Measurements from ENCODE around the gene IFI44.

IFI44 gene

DNA sequence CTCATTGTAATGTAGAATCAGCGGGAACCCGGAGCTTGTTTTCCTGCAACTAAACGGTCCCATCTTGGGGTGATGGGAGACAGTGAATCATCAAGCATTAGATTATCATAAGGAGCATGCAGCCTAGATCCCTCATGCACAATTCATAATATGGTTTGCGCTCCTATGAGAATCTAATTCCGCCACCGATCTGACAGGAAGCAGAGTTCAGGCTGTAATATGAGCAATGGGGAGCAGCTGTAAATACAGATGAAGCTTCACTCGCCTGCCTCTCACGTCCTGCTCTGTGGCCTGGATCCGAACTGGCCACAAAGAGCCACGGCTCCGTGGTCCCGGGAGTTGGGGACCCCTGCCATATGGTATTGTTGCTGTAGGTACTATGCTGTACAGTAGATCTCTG is 1.6 kb downstream of the IFI44 start:
- no peak for DNase-seq

DNA sequence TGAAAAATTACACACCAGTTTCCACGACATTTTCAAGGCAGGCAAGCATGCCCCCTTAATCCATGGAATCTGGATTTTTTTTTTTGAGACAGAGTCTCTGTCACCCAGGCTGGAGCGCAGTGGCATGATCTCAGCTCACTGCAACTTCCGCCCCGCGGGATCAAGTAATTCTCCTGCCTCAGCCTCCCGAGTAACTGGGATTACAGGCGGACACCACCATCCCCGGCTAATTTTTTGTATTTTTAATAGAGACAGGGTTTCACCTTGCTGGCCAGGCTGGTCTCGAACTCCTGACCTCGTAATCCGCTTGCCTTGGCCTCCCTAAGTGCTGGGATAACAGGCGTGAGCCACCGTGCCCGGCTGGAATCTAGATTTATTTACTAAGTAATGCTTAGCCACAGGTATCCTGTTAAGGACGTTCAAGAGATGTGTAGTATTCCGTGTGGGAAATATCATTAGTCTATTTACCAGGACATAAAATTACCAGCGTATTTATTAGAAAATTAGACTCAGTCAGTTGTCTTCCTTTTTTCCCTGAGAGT is 2.5 kb downstream of the IFI44 start:
- no peak for DNase-seq

DNA sequence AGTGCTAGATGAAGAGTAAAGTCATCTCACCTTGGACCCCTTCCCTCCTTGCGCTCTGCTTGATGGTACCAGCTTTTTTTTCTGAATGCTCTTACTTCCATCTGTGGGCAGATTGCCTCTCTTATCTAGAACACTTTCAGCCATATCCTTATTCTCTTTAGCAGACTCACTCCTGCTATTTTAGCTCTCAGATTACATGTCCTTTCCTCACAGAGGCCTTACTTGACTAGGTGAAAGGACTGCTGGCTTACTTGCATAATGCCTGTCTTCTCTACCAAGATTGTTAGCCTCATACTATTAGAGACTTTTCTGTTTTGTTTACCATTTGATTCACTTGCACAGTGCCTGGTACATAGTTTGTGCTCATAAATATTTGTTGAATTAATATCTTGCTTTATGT is 9.3 kb downstream of the IFI44 start:
- DNase-seq: no peak

DNA sequence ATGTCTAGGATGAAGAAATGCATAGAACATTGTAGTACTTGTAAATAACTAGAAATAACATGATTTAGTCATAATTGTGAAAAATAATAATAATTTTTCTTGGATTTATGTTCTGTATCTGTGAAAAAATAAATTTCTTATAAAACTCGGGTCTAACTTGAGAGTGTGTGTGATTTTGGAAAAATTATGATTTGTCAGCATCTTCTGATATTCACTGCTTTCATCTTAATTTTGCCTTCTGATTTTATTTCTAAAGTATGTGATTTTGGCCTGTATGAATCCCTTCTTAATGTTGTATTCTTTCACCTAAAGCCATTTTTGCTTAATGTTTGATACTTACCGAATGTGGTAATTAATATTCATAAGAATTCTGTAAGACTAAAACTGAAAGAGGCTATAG is 14.3 kb downstream of the IFI44 start:
- DNase-seq: no peak

DNA sequence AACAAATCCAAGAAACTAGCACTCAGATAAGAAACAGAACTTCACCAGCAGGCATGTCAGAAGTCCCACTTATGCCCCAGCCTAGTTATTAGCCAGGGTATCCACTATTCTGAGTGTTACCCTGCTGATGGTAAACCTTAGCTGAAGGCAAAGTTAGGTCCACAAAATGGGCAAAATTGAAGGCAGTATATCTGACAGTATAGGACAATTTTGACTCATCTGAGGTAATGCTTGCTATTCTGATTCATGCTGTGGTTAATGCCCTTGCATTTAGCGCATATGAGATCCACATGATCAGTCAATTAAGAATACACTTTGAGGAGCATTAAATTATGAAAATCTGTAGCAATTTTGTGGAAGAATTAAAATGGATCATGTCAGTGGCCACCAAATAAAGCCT is 15.1 kb downstream of the IFI44 start:
- DNase-seq: no peak

DNA sequence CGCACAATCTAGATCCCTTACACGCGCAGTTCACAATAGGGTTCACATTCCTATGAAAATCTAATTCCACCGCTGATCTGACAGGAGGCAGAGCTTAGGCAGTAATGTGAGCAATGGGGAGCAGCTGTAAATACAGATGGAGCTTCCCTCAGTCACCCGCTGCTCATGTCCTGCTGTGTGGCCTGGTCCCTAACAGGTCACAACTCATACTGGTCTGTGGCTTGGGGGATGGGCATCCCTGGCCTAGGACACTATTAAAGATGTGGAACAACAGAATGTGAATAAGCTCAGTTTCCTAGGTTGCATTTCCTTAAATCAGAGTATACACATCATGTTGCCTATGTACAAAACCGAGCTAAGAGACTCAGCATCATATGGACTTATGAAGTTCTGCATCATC is 16.2 kb downstream of the IFI44 start:
- DNase-seq: no peak

DNA sequence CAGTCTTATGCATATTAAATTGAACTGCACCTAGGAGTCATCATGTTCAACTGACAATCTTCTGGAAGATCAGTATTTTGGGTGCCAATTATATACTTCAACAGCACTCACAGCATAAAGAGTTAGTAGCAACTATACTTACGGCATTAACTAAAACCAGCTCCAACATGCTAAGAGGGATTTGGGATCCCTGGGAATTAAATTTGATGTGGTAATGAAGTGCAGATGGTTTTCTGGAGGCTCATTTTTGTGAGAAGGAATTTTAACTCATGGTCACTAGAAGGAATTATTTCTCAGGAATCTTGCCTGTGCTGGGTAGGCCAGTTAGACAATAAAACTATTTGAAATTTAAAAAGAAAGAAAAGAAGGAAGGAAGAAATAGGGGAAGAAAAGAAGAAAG is 18.3 kb downstream of the IFI44 start:
- DNase-seq: no peak

DNA sequence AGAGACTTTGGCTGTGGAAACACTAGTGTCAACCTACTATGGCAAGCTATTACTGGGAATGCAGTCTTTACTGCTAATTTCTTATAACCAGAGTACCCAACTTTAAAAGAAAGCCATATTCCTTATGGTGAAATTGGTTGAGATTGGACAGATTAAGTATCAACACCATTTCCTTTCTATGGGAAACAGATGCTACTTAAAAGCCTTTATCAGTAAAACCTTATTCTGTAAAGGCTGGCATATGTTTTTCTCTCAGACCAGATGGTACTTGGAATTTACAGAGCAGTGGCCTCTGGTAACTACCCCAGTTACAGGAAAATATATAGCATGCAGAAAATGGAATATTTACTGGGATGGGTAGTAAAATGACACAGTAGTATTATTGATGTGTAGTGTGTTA is 18.8 kb downstream of the IFI44 start:
- DNase-seq: no peak

DNA sequence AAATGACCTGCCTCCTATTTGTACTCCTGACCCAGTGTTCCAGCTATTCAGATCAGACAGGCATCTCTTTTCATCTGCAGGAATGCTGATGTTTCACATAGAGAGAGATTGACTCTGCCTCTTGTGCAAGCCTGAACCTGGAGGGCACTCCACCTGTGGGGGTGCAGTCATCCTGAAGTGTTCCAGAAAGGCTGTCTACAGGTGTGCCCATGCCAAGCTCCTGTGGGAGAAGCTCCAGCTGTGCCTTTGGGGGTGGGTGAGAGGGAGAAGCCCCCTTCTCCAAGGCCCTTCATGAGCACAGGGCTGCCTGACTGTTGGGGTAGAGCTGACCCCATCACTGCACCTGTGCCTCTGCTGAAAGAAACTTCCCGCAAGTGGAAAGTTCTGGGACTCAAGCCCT is 22.8 kb downstream of the IFI44 start:
- DNase-seq: no peak

DNA sequence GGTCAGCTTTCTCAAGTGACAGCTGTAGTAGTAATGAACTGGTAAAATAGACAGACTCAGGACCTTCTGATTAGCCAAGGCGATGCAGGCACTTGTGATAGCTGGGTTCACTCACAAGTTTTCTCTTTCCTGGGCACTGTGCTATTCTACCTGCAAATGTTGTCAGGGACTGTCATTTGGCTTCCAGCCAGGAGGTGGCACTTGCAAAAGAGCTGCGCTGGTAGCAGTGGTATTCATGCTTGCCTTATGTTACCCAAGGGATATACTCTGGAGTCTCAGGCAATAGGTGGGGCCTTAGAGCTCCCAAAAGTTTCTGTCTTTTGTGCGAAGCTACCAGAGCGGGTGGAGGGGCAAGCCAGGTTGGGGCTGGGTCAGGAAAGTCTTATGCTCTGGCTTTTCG is 23.5 kb downstream of the IFI44 start:
- no peak for DNase-seq

DNA sequence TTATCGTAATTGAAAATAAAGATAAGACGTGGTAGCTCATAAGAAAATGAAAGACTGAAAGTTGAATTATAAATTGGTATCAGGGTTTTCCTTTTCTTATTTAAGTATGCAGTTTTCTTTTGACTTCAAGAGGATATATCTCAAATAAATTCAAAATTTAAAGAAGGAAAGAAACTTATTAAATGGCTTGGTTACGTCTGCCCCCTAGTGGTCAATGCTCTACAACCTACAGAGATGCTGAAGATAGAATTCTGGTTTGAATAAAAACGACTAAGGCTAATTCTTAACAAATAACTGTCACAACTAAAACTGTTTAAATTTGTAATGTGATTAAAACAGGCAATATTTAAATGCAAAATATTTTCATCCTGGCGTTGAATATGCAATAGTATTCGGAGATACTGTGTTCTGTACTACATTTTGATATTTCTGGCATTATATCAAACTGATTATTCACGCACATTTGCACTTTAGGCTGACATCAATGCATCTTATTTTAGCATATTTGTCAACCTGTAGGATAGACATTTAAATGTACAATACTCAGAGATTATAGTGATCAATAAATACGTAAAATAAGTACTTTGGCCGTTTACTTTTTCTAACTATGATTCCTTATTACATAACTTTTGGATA is 26.8 kb downstream of the IFI44 start:
- DNase-seq: no peak

DNA sequence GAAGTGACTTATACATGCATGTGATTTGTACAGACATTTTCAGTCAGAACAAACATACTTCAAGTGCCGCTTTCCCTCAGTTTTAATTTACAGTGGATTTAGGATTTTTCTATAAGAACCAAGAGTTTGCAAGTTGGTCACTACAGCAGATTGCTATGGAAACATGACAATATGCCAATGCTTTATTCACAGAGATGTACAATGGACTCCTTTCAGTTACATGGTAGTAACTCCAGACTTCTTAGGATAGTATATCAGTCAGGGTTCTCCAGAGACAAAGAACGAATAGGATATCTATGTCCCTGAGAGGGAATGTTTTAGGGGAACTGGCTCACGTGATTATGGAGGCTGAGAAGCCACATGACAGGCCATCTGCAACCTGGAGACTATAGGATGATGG is 27.4 kb downstream of the IFI44 start:
- DNase-seq: no peak

DNA sequence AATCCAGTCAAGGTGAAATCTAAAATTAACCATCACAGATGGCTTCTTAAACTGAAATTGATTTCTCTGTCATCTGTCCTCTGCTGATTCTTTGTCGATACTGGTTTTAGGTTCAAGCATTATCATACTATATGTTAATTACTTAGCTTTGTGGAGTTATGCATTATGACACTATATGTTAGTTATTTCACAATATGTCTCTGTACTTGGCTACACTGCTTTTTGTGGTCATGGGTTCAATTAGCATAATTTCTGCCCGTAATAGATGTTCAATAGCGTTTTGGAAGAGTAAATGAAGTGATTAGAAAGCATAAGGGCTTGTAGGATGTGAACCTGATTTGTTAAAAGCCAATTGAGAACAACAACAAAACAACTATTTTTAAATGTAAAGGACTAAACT is 28.2 kb downstream of the IFI44 start:
- DNase-seq: no peak

DNA sequence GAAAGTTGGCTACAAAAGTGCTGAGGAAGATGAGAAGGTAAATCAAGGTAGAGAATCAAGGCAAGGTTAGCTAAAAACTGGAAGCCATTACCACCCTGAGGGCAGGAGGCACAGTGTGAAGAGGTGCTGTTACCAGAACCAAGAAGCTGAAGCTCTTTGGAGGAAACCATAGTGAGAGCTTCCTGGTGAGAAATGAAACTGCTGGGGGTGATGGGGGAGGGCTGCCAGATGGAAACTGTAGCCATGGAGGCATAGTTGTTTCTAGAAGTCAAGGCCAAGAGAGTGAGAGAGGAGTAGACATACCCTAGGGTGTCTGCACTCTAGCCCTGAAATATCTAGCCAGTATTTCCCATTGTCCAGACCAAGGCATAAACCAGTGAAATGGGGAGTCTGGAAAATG is 28.7 kb downstream of the IFI44 start:
- no peak for DNase-seq

DNA sequence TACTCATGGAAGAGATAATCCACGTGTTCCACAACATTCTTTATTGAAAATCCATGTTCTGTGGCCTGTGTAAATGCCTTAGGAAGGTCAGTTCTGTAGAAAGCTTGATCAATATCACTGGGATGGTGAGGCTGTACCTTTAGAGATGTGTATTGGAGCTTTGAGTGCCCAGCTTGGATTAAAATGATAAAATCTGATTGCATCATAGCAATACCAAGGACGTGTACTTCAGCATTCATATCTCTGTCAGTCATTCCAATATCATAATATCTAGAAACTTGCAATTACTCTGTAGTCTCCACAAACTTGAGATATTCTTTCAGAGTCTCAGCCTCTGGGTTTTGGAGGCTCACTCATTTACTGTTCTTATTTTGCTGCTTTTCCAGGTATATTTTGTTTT is 31.6 kb downstream of the IFI44 start:
- no peak for DNase-seq

DNA sequence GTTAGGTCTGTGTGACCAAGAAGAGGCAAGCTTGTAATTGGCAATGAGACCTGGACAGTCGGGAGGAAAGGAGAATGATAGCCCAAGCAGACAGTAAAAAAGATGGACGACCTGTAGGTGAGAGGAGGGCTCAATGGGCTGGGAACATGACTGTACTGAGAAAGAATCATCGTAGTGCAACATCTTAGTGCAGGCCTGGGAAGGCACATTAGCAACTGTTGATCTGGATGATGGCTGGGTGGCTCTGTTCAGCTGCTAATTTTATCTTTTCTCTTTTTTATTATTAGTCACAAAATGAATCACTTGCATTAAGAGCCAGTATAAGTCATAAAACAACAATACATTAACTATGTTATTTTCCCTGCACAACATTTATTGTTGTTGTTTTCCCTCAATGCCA is 32.9 kb downstream of the IFI44 start:
- DNase-seq: no peak

DNA sequence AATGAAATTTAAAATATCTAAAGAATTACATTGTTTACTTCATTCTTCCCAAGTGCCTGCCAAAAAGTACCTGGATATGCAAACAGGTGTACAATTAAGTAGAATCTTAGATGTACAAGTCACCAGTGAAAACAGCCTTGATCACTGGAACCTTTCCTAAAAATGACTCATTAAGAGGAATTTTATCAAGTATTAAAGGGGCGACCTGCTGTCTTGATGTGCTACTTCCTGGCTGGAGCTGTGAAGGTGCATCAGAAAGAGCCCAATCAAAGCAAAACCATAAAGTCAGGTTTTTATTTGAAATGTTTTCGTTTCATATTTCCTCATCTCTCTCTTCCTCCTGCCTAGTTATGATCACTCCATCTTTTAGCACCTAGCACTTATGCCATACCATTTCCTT is 33.4 kb downstream of the IFI44 start:
- DNase-seq: no peak

DNA sequence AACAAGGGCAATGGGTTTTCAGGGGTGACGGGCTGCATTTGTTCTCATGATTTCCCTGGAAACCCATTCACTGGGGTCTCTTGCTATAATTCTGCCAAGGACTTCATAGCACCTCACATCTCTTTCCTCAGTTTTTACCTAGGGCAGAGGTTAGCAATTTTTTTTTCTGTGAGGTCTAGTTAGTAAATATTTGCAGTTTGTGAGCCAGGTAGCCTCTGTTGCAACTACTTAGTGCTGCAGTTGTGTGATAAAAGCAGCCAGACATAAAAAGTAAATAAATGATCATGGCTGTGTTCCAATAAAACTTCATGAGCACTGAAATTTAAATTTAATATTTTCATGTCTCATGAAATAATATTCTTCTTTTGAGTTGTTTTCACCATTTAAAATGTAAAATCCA is 37.7 kb downstream of the IFI44 start:
- no peak for DNase-seq

DNA sequence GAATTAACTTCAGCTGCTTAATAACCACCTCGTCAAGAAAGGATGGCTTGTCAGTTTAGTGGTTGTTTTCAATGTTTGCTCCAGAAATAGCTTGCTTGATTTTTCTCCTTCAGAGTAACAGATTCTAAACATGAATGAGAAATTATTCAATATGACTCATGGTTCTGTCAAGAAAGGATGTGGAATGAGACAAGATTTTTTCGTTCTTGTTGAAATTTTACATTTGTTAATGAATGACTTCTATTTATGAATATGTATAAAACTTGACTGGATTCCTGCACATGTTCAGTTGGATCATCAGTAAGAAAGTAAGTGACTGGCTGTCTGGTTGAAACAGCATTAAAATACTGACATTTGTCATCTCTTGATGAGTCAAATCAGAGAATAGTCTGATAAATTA is 38.3 kb downstream of the IFI44 start:
- DNase-seq: no peak

DNA sequence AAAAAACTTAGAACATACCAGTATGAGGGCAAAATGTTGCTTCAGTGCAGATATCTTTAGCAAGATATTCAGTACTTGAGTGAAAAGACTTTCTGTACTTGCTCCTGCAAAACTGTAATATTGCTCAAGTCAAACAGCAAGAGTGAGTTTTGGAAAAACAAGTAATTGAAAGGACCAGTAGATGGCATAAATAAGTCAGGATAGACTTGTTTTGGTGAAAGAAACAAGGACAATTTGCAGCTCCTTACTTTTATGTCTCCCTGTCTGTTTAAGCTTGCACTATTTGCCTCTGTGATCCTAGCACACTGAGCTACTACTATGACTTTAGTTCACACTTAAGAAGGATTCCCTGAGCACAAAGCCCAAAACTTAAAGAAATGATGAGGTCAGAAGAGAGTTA is 39.1 kb downstream of the IFI44 start:
- DNase-seq: no peak

DNA sequence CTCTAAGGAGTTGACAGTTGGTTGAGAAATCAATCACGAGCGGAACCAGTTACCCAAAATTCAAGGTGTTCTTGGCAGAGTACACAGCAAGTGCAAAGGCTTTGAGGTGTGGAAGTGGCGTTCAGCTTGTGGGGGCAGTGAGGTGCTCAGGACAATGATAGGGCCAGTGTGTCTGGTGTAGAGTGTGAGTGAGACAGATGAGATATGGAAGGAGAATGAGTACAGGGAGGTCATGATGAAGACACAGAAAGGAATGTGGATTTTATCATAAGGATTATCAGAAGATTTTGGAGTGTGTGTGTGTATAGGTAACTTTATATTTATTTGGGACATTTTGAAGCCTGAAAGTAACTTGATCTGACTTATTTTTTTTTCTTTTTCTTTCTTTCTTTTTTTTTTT is 40.9 kb downstream of the IFI44 start:
- DNase-seq: no peak

DNA sequence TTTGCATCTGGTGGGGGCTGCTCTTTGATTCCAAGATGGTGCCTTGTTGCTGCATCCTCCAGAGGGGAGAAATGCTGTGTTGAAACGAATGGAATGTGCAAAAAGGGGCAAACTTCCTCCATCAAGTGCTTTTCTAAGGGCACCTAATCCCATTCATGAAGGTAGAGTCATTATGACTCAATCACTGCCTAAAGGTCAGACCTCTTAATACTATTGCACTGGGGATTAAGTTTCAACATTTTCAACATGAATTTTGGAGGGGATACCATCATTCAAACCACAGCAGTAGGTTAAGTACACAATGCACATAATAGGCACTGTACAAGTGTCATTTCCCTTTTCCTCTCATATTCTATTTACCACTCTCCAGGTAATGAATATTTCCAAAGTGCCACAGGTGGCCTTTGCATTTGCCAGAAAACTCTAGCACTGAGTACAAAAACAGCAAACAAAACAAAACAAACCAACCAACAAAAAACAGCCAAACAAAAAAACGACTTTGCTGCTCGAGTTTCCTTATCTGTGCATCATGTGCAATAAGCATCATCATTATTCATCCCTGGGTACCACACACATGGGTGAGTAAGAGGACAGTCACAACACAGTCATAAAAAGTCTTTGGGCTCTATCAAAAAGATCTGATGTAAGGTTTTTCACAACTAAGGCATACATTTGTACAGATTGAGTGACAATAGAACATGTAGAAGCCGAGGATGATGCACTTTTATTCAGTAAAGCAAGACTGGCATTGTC is 42.5 kb downstream of the IFI44 start:
- no peak for DNase-seq

DNA sequence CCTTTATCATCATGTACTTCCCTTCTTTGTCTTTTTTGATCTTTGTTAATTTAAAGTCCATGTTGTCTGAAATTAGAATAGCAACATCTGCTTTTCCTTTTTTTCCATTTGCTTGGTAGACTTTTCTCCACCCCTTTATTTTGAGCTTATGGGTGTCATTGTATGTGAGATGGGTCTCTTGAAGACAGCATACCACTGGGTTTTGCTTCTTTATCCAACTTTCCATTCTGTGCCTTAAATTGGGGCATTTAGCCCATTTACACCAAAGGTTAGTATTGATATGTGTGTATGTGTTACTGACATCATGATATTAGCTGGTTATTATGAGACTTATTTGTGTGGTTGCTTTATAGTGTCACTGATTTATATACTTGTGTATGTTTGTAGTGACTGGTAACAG is 50.2 kb downstream of the IFI44 start:
- no peak for DNase-seq

DNA sequence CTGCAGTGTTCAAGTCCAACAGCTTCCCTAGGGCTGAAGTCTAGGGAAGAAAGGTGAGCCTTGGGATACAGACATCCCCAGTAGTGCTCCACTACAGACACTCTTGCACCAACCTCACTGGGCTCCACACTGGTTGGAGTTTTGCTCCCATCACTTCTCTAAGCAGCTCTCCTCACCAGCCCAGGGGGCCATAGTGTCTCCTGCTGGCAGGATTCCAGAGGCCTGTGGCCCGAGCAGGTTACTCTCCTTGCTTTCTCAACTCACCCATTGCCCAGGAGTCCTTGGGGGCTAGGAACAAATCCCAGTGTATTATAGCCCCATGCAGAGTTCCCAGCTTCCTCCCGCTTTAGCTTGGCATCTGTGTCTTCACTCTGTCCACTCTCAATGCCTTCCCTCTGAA is 52.8 kb downstream of the IFI44 start:
- no peak for DNase-seq

All from right kidney (tissue), 1 donor.